MCF 10A (cell line): ENCODE data around the gene SMARCD1. TPM values are rescaled to one million over a fixed set of nuclear protein-coding genes. Genes with fewer than 3 reads are reported as not detected.
"Not testable (repeated sequence)": the region's sequence is repeated elsewhere in the genome, so short reads cannot be mapped to it uniquely, and the experiment has no call there.

Experiments used
- BruUV-seq: library from RNA; stranded (reverse); fragments of 400-500 nt; replicated peaks from 2 replicates; lab custom pipeline; 2021; lab: Mats Ljungman, UMichigan
- CTCF ChIA-PET: fragments of 300-600 bp; sonication (Branson Sonifier 250); formaldehyde crosslinking; extraction: SDS; loops from one replicate; lab custom pipeline; 2021; ENCODE audit warnings: antibody characterized with exemption, inconsistent platforms; lab: Yijun Ruan, JAX
- POLR2A ChIA-PET: fragments of 300-600, 350-650 bp; sonication (Branson Sonifier 250); formaldehyde crosslinking; extraction: SDS; loops from one replicate; lab custom pipeline; 2020; ENCODE audit warnings: antibody characterized with exemption, inconsistent platforms; lab: Yijun Ruan, JAX
- DNase-seq: peaks from one replicate; pipeline ENCODE4 v3.0.0-alpha.2; 2018; ENCODE audit not compliant: unreplicated experiment
- H3K27ac Mint-ChIP-seq: one replicate; pipeline ENCODE4 v1.8.0; 2022; ENCODE audit warnings: mild to moderate bottlenecking, low read depth, mixed read lengths; ENCODE audit not compliant: unreplicated experiment
- H3K27me3 Mint-ChIP-seq: one replicate; pipeline ENCODE4 v1.8.0; 2022; ENCODE audit warnings: mixed read lengths; ENCODE audit not compliant: insufficient read depth, unreplicated experiment
- H3K36me3 Mint-ChIP-seq: one replicate; pipeline ENCODE4 v1.8.0; 2022; ENCODE audit warnings: mild to moderate bottlenecking, moderate library complexity, mixed read lengths; ENCODE audit not compliant: insufficient read depth, unreplicated experiment
- H3K4me1 Mint-ChIP-seq: one replicate; pipeline ENCODE4 v1.8.0; 2022; ENCODE audit warnings: mixed read lengths; ENCODE audit not compliant: insufficient read depth, unreplicated experiment
- H3K4me3 Mint-ChIP-seq: one replicate; pipeline ENCODE4 v1.8.0; 2022; ENCODE audit warnings: mild to moderate bottlenecking, moderate library complexity, mixed read lengths; ENCODE audit not compliant: unreplicated experiment
- H3K9me3 Mint-ChIP-seq: one replicate; pipeline ENCODE4 v1.8.0; 2022; ENCODE audit warnings: mixed read lengths; ENCODE audit not compliant: unreplicated experiment
- CTCF ChIP-seq: fragments of 200-600 bp; IDR thresholded peaks from one replicate; pipeline ENCODE4 v1.8.0; 2022; ENCODE audit warnings: antibody characterized with exemption, mild to moderate bottlenecking; ENCODE audit not compliant: unreplicated experiment
- intact Hi-C: fragments of 100-400 bp; cut with micrococcal nuclease; formaldehyde crosslinking; loops from 2 replicates; pipeline ENCODE4 v1.14.1; 2022
- total RNA-seq: library from RNA; stranded (reverse); gene quantifications from 2 replicates; pipeline ENCODE4 v1.2.3, GENCODE V29; 2022

The SMARCD1 gene
- total RNA-seq, 1 experiment from 2014 or later, result 58.7 TPM

- peaks cover 18% of the 10 kb centered on the region for H3K36me3 Mint-ChIP-seq
- no TSS peak for BruUV-seq
- POLR2A ChIA-PET, result interaction anchor here (2.0 to 4.4 kb wide), 2 partner anchors 28 to 116 kb away, joined by 6 to 70 read pairs; partner anchors contain the start of gene COX14
- peak overlapping the region; percentile 68 for H3K27ac Mint-ChIP-seq
- peak overlapping the region; percentile 67 for H3K4me3 Mint-ChIP-seq
- CTCF ChIA-PET, result interaction anchor here (0.6 to 11.7 kb wide), 8 partner anchors 12 to 116 kb away, joined by 3 to 232 read pairs (median 4); partner anchors contain the start of genes COX14 and GPD1
- no peak for DNase-seq
- H3K4me1 Mint-ChIP-seq, result peaks cover 28% of the 10 kb centered on the region
- H3K27me3 Mint-ChIP-seq, result no peaks in the 10 kb centered on the region
- TF ChIP-seq CTCF, result no peak
- no peaks in the 10 kb centered on the region for H3K9me3 Mint-ChIP-seq
- intact Hi-C loops, result no loop called here
Measured at GRCh38 chr12:50083301-50083700, 1.8 kb upstream of the SMARCD1 start.

GRCh38 chr12:50084409-50084774, 750 bp upstream of the SMARCD1 start:
- CTCF ChIA-PET, result interaction anchor here (0.6 to 11.7 kb wide), 22 partner anchors 8 to 1678 kb away, joined by 3 to 232 read pairs (median 4); partner anchors contain the start of genes CERS5, COX14 and GPD1

GRCh38 chr12:50085615-50086072, 502 bp downstream of the SMARCD1 start:
- Mint-ChIP-seq H3K4me3 (peak overlapping the region; percentile 87), H3K27ac (peak overlapping the region; percentile 90), H3K27me3 (no peaks in the 10 kb centered on the region), H3K9me3 (no peaks in the 10 kb centered on the region), H3K36me3 (peaks cover 38% of the 10 kb centered on the region), H3K4me1 (peaks cover 33% of the 10 kb centered on the region)
- CTCF ChIA-PET, result interaction anchor here (1.0 to 11.7 kb wide), 8 partner anchors 9 to 308 kb away, joined by 3 to 232 read pairs (median 8); partner anchors contain the start of genes CERS5, COX14 and GPD1
- DNase-seq, result no peak
- intact Hi-C loops, result no loop called here
- BruUV-seq, result no TSS peak
- TF ChIP-seq CTCF, result no peak
- POLR2A ChIA-PET, result interaction anchor here (0.6 to 4.4 kb wide), 11 partner anchors 10 to 678 kb away, joined by 3 to 70 read pairs (median 6); partner anchors contain the start of genes ATF1, CERS5, COX14 and GPD1

More at GRCh38 chr12:50084409-50084774, 750 bp upstream of the SMARCD1 start:
- BruUV-seq, DNase-seq, H3K27me3 Mint-ChIP-seq, intact Hi-C loops, H3K9me3 Mint-ChIP-seq: not testable (repeated sequence)
- POLR2A ChIA-PET, result interaction anchor here (0.5 to 4.4 kb wide), 16 partner anchors 8 to 910 kb away, joined by 3 to 70 read pairs (median 4); partner anchors contain the start of genes BCDIN3D, CERS5, COX14 and GPD1
- H3K4me1 Mint-ChIP-seq, result peaks cover 33% of the 10 kb centered on the region
- H3K27ac Mint-ChIP-seq, result peak overlapping the region; percentile 90
- peaks cover 26% of the 10 kb centered on the region for H3K36me3 Mint-ChIP-seq
- H3K4me3 Mint-ChIP-seq, result peak overlapping the region; percentile 87

GRCh38 chr12:50086148-50086547, 1.0 kb downstream of the SMARCD1 start:
- H3K4me3 Mint-ChIP-seq, result peak overlapping the region; percentile 87
- no TSS peak for BruUV-seq
- no peak for TF ChIP-seq CTCF
- peaks cover 33% of the 10 kb centered on the region for H3K4me1 Mint-ChIP-seq
- no peak overlapping the region for H3K27ac Mint-ChIP-seq
- ChIA-PET POLR2A (interaction anchor here (0.6 to 4.4 kb wide), 6 partner anchors 25 to 552 kb away, joined by 3 to 70 read pairs (median 5); partner anchors contain the start of genes CERS5 and COX14), CTCF (interaction anchor here (1.4 to 11.7 kb wide), 3 partner anchors 11 to 90 kb away, joined by 5 to 232 read pairs (median 33); partner anchors contain the start of genes COX14 and GPD1)
- peaks cover 43% of the 10 kb centered on the region for H3K36me3 Mint-ChIP-seq
- no peak for DNase-seq
- no peaks in the 10 kb centered on the region for H3K27me3 Mint-ChIP-seq
- intact Hi-C loops, result no loop called here
- no peaks in the 10 kb centered on the region for H3K9me3 Mint-ChIP-seq
